ENCODE data around the gene PIP5K1C. TPM values are rescaled to one million over a fixed set of nuclear protein-coding genes. Genes with fewer than 3 reads are reported as not detected.
"Not testable (repeated sequence)": the region's sequence is repeated elsewhere in the genome, so short reads cannot be mapped to it uniquely, and the experiment has no call there.

The PIP5K1C gene
- total RNA-seq, 1 donor from 2014 or later: 8.6 TPM

DNA sequence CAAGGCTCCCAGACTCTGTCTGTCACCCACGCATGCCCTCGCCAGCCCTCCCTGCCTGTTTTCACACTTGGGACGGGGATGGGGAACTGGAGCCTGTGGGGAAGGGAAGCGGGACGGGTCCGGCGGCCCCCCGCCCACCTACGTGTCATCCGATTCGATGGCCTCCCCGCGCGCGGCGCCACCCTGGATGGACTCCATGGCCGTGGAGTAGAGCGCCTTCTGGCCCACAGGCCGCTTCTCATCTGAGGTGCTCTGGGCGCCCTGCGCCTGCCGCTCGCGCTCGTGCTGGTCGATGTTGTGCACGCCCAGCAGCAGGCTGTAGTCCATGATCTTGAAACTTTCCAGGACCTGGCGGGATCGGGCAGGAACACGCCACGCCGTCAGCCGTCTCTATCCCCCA lies 48.6 kb downstream of the PIP5K1C start:
- Histone ChIP-seq H3K9me3 (ENCODE audit: low read depth) (no peaks in the 10 kb centered on the region), H3K27ac (no peak overlapping the region), H3K27me3 (no peaks in the 10 kb centered on the region), H3F3A (ENCODE audit: low read depth) (no peaks in the 10 kb centered on the region), H3K79me2 (ENCODE audit: low read depth) (no peaks in the 10 kb centered on the region), H3K4me1 (no peaks in the 10 kb centered on the region), H2AFZ (replicated peaks) (no peak overlapping the region), H3K4me3 (no peak overlapping the region), H4K20me1 (ENCODE audit: low read depth) (peaks cover 11% of the 10 kb centered on the region), H3K36me3 (no peaks in the 10 kb centered on the region), H3K4me2 (no peak overlapping the region), H3K9ac (no peak overlapping the region)
- H3K4me1 Mint-ChIP-seq: no peaks in the 10 kb centered on the region
- TF ChIP-seq, protein P1, sequence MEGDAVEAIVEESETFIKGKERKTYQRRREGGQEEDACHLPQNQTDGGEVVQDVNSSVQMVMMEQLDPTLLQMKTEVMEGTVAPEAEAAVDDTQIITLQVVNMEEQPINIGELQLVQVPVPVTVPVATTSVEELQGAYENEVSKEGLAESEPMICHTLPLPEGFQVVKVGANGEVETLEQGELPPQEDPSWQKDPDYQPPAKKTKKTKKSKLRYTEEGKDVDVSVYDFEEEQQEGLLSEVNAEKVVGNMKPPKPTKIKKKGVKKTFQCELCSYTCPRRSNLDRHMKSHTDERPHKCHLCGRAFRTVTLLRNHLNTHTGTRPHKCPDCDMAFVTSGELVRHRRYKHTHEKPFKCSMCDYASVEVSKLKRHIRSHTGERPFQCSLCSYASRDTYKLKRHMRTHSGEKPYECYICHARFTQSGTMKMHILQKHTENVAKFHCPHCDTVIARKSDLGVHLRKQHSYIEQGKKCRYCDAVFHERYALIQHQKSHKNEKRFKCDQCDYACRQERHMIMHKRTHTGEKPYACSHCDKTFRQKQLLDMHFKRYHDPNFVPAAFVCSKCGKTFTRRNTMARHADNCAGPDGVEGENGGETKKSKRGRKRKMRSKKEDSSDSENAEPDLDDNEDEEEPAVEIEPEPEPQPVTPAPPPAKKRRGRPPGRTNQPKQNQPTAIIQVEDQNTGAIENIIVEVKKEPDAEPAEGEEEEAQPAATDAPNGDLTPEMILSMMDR (IDR thresholded peaks at IDR 0.05): no peak
- TF ChIP-seq EZH2 (IDR thresholded peaks at IDR 0.05) (no peak), EZH2phosphoT487 (IDR thresholded peaks at IDR 0.05) (no peak)
- H3K9me3 Mint-ChIP-seq: no peaks in the 10 kb centered on the region
- H3K4me3 Mint-ChIP-seq: no peak overlapping the region
- DNase-seq (ENCODE audit: low spot score): no peak
- H3K27me3 Mint-ChIP-seq (ENCODE audit: insufficient read depth, low read depth): peaks cover 4% of the 10 kb centered on the region
- H3K27ac Mint-ChIP-seq: no peak overlapping the region
- peaks cover 1% of the 10 kb centered on the region for H3K36me3 Mint-ChIP-seq

DNA sequence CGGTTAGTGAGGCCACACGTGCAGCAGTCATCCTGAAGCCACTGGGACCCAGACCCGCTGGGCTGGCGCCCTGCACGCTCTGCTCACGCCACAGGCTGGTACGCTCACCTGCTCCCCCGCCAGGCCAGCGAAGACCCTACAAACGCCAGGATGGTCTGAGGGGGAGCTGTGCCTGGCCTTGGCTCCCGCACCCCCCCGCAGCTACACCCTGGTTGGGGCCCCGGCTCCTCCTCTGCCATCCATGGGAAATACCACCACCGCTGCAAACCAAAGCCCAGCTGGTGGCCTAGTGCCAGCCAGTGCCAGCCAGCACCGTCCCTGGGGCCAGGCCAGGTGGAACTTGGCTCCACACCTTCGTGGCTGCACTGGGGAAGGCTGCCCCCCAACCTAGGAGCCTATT lies 50.4 kb downstream of the PIP5K1C start:
- no peak for DNase-seq (ENCODE audit: low spot score)
- no peaks in the 10 kb centered on the region for H3F3A ChIP-seq (ENCODE audit: low read depth)
- Mint-ChIP-seq H3K27me3 (ENCODE audit: insufficient read depth, low read depth) (peaks cover 4% of the 10 kb centered on the region), H3K4me1 (no peaks in the 10 kb centered on the region), H3K36me3 (peaks cover 1% of the 10 kb centered on the region), H3K9me3 (no peaks in the 10 kb centered on the region), H3K4me3 (no peak overlapping the region), H3K27ac (no peak overlapping the region)
- H3K4me1 ChIP-seq: no peaks in the 10 kb centered on the region
- no peaks in the 10 kb centered on the region for H3K79me2 ChIP-seq (ENCODE audit: low read depth)
- no peak overlapping the region for H3K4me3 ChIP-seq
- no peaks in the 10 kb centered on the region for H3K36me3 ChIP-seq
- no peak overlapping the region for H3K9ac ChIP-seq
- H3K27ac ChIP-seq: no peak overlapping the region
- H4K20me1 ChIP-seq (ENCODE audit: low read depth): peaks cover 14% of the 10 kb centered on the region
- H3K4me2 ChIP-seq: no peak overlapping the region
- TF ChIP-seq, protein P1 (IDR thresholded peaks at IDR 0.05): no peak
- TF ChIP-seq EZH2phosphoT487 (IDR thresholded peaks at IDR 0.05): no peak
- no peak for TF ChIP-seq EZH2 (IDR thresholded peaks at IDR 0.05)
- H3K9me3 ChIP-seq (ENCODE audit: low read depth): no peaks in the 10 kb centered on the region
- no peaks in the 10 kb centered on the region for H3K27me3 ChIP-seq
- no peak overlapping the region for H2AFZ ChIP-seq (replicated peaks)

DNA sequence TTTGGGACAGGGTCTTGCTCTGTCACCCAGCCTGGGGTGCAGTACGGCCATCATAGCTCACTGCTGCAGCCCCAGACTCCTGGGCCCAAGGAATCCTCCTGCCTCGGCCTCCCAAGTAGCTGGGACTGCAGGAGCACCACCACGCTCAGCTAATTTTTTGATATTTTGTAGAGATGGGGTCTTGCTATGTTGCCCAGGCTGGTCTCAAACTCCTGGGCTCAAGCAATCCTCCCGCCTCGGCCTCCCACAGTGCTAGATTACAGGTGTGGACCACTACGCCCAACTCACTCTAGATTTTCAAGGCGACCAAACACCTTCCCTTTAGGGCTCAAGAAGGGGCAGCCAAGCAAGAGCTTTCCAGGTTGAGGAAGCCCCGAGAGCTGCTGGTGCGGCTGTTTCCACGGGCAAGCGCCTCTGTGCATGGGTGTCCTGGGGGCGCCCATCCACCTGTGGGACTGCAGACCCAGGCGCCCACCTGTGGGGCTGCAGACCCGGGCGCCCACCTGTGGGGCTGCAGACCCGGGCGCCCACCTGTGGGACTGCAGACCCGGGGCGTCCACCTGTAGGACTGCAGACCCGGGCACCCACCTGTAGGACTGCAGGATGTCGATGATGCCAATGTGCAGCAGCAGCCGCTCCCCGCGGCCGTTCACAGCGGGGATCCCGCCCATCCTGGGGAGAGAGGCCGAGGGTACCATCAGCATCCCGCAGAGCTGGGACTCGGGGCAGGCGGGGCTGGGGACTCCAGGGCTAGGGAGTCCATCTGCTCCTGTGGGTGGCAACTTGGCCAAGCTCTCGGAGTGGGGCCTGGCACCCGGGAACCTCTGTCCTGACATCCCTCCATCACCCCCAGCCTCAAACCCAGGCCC lies 52.0 kb downstream of the PIP5K1C start:
- no peaks in the 10 kb centered on the region for H3K9me3 ChIP-seq (ENCODE audit: low read depth)
- no peaks in the 10 kb centered on the region for H3K36me3 ChIP-seq
- TF ChIP-seq EZH2phosphoT487 (IDR thresholded peaks at IDR 0.05) (no peak), EZH2 (IDR thresholded peaks at IDR 0.05) (no peak)
- TF ChIP-seq, protein P1 (IDR thresholded peaks at IDR 0.05): no peak
- no peak overlapping the region for H2AFZ ChIP-seq (replicated peaks)
- no peak overlapping the region for H3K9ac ChIP-seq
- no peaks in the 10 kb centered on the region for H3K9me3 Mint-ChIP-seq
- peaks cover 1% of the 10 kb centered on the region for H3K36me3 Mint-ChIP-seq
- H3K79me2 ChIP-seq (ENCODE audit: low read depth): no peaks in the 10 kb centered on the region
- peaks cover 2% of the 10 kb centered on the region for H3K27me3 Mint-ChIP-seq (ENCODE audit: insufficient read depth, low read depth)
- H3K27ac ChIP-seq: no peak overlapping the region
- H3K27me3 ChIP-seq: no peaks in the 10 kb centered on the region
- no peaks in the 10 kb centered on the region for H3F3A ChIP-seq (ENCODE audit: low read depth)
- no peak overlapping the region for H3K4me3 ChIP-seq
- no peaks in the 10 kb centered on the region for H3K4me1 ChIP-seq
- peaks cover 14% of the 10 kb centered on the region for H4K20me1 ChIP-seq (ENCODE audit: low read depth)
- H3K4me2 ChIP-seq: no peak overlapping the region
- no peak overlapping the region for H3K27ac Mint-ChIP-seq
- no peak for DNase-seq (ENCODE audit: low spot score)
- no peaks in the 10 kb centered on the region for H3K4me1 Mint-ChIP-seq
- no peak overlapping the region for H3K4me3 Mint-ChIP-seq

DNA sequence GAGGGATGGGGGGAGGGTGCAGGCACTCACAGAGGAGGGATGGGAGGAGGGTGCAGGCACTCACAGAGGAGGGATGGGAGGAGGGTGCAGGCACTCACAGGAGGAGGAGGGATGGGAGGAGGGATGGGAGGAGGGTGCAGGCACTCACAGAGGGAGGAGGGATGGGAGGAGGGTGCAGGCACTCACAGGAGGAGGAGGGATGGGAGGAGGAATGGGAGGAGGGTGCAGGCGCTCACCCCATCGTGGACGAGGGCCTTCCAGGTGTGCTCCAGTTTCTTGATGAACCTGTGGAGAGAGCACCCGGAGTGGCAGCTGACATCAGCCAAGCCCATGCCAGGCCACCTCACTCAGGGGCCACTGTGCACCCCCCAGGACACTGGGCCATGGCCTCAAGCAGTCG lies 53.2 kb downstream of the PIP5K1C start:
- H3K27ac Mint-ChIP-seq; H3K9me3 Mint-ChIP-seq; H3K4me3 ChIP-seq; H3K79me2 ChIP-seq (ENCODE audit: low read depth); H3K27ac ChIP-seq; DNase-seq (ENCODE audit: low spot score); H3K27me3 ChIP-seq; H3K4me1 ChIP-seq; H3F3A ChIP-seq (ENCODE audit: low read depth); H2AFZ ChIP-seq (replicated peaks); H3K36me3 Mint-ChIP-seq; H3K4me1 Mint-ChIP-seq; H3K36me3 ChIP-seq; H3K4me2 ChIP-seq; H3K27me3 Mint-ChIP-seq (ENCODE audit: insufficient read depth, low read depth); H3K9me3 ChIP-seq (ENCODE audit: low read depth); H3K4me3 Mint-ChIP-seq; H3K9ac ChIP-seq: not testable (repeated sequence)
- peaks cover 14% of the 10 kb centered on the region for H4K20me1 ChIP-seq (ENCODE audit: low read depth)
